Adipocyte (in vitro differentiated cells): ENCODE measurements around the gene CHRNB2.

ENCODE experiments used
- DNase-seq: peaks from one replicate; pipeline ENCODE4 v3.0.0-alpha.2; 2015; ENCODE audit warnings: low read depth
- H3K27me3 ChIP-seq: replicated peaks from 2 replicates; pipeline ENCODE4 v1.7.0; 2013; ENCODE audit warnings: mild to moderate bottlenecking, low read length, moderate library complexity; ENCODE audit not compliant: control insufficient read depth, insufficient read depth
- H3K36me3 ChIP-seq: 2 replicates; pipeline ENCODE4 v1.7.0; 2013; ENCODE audit warnings: low read length, mild to moderate bottlenecking, moderate library complexity; ENCODE audit not compliant: control insufficient read depth, insufficient read depth, severe bottlenecking
- H3K4me1 ChIP-seq: 2 replicates; pipeline ENCODE4 v1.7.0; 2013; ENCODE audit warnings: mild to moderate bottlenecking, low read length, moderate library complexity; ENCODE audit not compliant: control insufficient read depth, insufficient read depth
- H3K4me3 ChIP-seq: 2 replicates; pipeline ENCODE4 v1.7.0; 2013; ENCODE audit warnings: mild to moderate bottlenecking, low read length, moderate library complexity
- H3K9ac ChIP-seq: 2 replicates; pipeline ENCODE4 v1.7.0; 2013; ENCODE audit warnings: mild to moderate bottlenecking, low read length, moderate library complexity
- H3K9me3 ChIP-seq: 2 replicates; pipeline ENCODE4 v1.7.0; 2013; ENCODE audit warnings: mild to moderate bottlenecking, low read length, moderate library complexity; ENCODE audit not compliant: control insufficient read depth

The CHRNB2 gene

GRCh38 chr1:154628121-154628405 lies 60.5 kb downstream of the CHRNB2 start:
- no peak for DNase-seq
- no peaks in the 10 kb centered on the region for H3K36me3 ChIP-seq
- H3K4me3 ChIP-seq, result peak overlapping the region; percentile 95
- H3K27me3 ChIP-seq, result peaks cover 3% of the 10 kb centered on the region
- peak overlapping the region; percentile 94 for H3K9ac ChIP-seq
- H3K4me1 ChIP-seq, result peaks cover 17% of the 10 kb centered on the region
- H3K9me3 ChIP-seq, result peaks cover 7% of the 10 kb centered on the region

GRCh38 chr1:154629061-154629674 lies 61.6 kb downstream of the CHRNB2 start:
- Histone ChIP-seq H3K4me1 (peaks cover 17% of the 10 kb centered on the region), H3K9ac (no peak overlapping the region), H3K27me3 (peaks cover 3% of the 10 kb centered on the region), H3K36me3 (no peaks in the 10 kb centered on the region), H3K9me3 (peaks cover 7% of the 10 kb centered on the region), H3K4me3 (no peak overlapping the region)
- no peak for DNase-seq
